ENCODE results near the gene GHDC. TPM values are rescaled to one million over a fixed set of nuclear protein-coding genes. Genes with fewer than 3 reads are reported as not detected.
A peak's percentile ranks its signal among the peaks of the same experiment; 100 is the strongest.

Gene GHDC
- total RNA-seq, 3 donors from 2014 or later (not counting 1 experiment from before 2014, with no cell fraction given) = 19.5 to 24.6 (median 22.8) TPM

- peaks cover 30 to 40% of the 10 kb centered on the region in 2 donors for H3K4me1 Mint-ChIP-seq
- 90% methylated on average over 2 of the region's 2 CpGs for WGBS (ENCODE audit: insufficient coverage)
- ATAC-seq = no peak
- no peaks in the 10 kb centered on the region for H3K36me3 ChIP-seq (ENCODE audit: control insufficient read depth, insufficient read depth, low read length)
- peaks cover 12% of the 10 kb centered on the region for H3K27me3 ChIP-seq (ENCODE audit: control insufficient read depth, insufficient read depth, low read length)
- H3K9me3 Mint-ChIP-seq = no peaks in the 10 kb centered on the region
- peaks cover 0 to 16% of the 10 kb centered on the region in 2 donors for H3K27me3 Mint-ChIP-seq (ENCODE audit: low read depth in 2 of 2)
- no peak overlapping the region for H3K27ac Mint-ChIP-seq
- intact Hi-C loops (cut with micrococcal nuclease) = loop anchor here (2.0 to 5.0 kb wide), 2 partner anchors 27 to 105 kb away; partner anchors contain the start of genes RAB5C and STAT5A
- peaks cover 46% of the 10 kb centered on the region for H3K4me1 ChIP-seq (ENCODE audit: control insufficient read depth, insufficient read depth, low read length)
- H3K27ac ChIP-seq (ENCODE audit: low read length) = no peak overlapping the region
- DNase-seq = no peak
- TF ChIP-seq CTCF (IDR thresholded peaks at IDR 0.05) = no peak
- no peaks in the 10 kb centered on the region for H3K9me3 ChIP-seq (ENCODE audit: control insufficient read depth, insufficient read depth, low read length)
- peak overlapping the region; percentile 64 for H3K4me3 Mint-ChIP-seq
- H3K4me3 ChIP-seq (ENCODE audit: low read length) = no peak overlapping the region
- H3K36me3 Mint-ChIP-seq = no peaks in the 10 kb centered on the region
Measured at GRCh38 chr17:42181851-42182207, 12.5 kb downstream of the GHDC start.

GRCh38 chr17:42180922-42181850 is 13.1 kb downstream of the GHDC start, which contains the start of gene KCNH4:
Gene KCNH4, minus strand, starts transcription at chr17:42181142. Its CDS starts 197 bp downstream, at chr17:42180945.
- ATAC-seq (peak; percentile 73 to 84 (median 78)), DNase-seq (peak; percentile 78 to 93)
- Mint-ChIP-seq H3K27me3 (ENCODE audit: low read depth in 2 of 2) (peaks cover 0 to 16% of the 10 kb centered on the region in 2 donors), H3K4me1 (peaks cover 30 to 40% of the 10 kb centered on the region in 2 donors), H3K36me3 (no peaks in the 10 kb centered on the region), H3K9me3 (no peaks in the 10 kb centered on the region), H3K27ac (no peak within 1 kb of the TSS), H3K4me3 (peak within 1 kb of the TSS; percentile 64)
- WGBS (ENCODE audit: insufficient coverage) = under 1% methylated on average over 58 of the region's 60 CpGs
- H3K9me3 ChIP-seq (ENCODE audit: control insufficient read depth, insufficient read depth, low read length) = no peaks in the 10 kb centered on the region
- H3K27me3 ChIP-seq (ENCODE audit: control insufficient read depth, insufficient read depth, low read length) = peaks cover 12% of the 10 kb centered on the region
- H3K36me3 ChIP-seq (ENCODE audit: control insufficient read depth, insufficient read depth, low read length) = no peaks in the 10 kb centered on the region
- peaks cover 46% of the 10 kb centered on the region for H3K4me1 ChIP-seq (ENCODE audit: control insufficient read depth, insufficient read depth, low read length)
- TF ChIP-seq CTCF (IDR thresholded peaks at IDR 0.05) = peak; percentile 25
- H3K27ac ChIP-seq (ENCODE audit: low read length) = no peak within 1 kb of the TSS
- H3K4me3 ChIP-seq (ENCODE audit: low read length) = peak within 1 kb of the TSS; percentile 6
- intact Hi-C loops (cut with micrococcal nuclease) = loop anchor here (2.0 to 5.0 kb wide), 2 partner anchors 26 to 106 kb away; partner anchors contain the start of genes RAB5C and STAT5A

- Histone ChIP-seq H3K4me1 (ENCODE audit: control insufficient read depth, insufficient read depth, low read length) (peaks cover 46% of the 10 kb centered on the region), H3K27me3 (ENCODE audit: control insufficient read depth, insufficient read depth, low read length) (peaks cover 12% of the 10 kb centered on the region), H3K9me3 (ENCODE audit: control insufficient read depth, insufficient read depth, low read length) (no peaks in the 10 kb centered on the region), H3K4me3 (ENCODE audit: low read length) (peak overlapping the region; percentile 6), H3K36me3 (ENCODE audit: control insufficient read depth, insufficient read depth, low read length) (no peaks in the 10 kb centered on the region), H3K27ac (ENCODE audit: low read length) (no peak overlapping the region)
- Mint-ChIP-seq H3K4me3 (peak overlapping the region; percentile 59), H3K9me3 (no peaks in the 10 kb centered on the region), H3K36me3 (no peaks in the 10 kb centered on the region), H3K27me3 (ENCODE audit: low read depth in 2 of 2) (peaks cover 0 to 22% of the 10 kb centered on the region in 2 donors), H3K4me1 (peaks cover 30 to 40% of the 10 kb centered on the region in 2 donors), H3K27ac (no peak overlapping the region)
- 2% methylated on average over 33 of the region's 33 CpGs for WGBS (ENCODE audit: insufficient coverage)
- intact Hi-C loops (cut with micrococcal nuclease) = loop anchor here (2.0 to 5.0 kb wide), 2 partner anchors 26 to 107 kb away; partner anchors contain the start of genes RAB5C and STAT5A
- ATAC-seq (no peak), DNase-seq (peak in 1 of 2 donors; percentile 23)
- no peak for TF ChIP-seq CTCF (IDR thresholded peaks at IDR 0.05)
Measured at GRCh38 chr17:42180411-42180921, 13.8 kb downstream of the GHDC start.
